DMS153 treated with DMSO at 0.1 percent for 48 hours (cell line): ENCODE measurements around the gene CMYA5.
"Not testable (repeated sequence)": the region's sequence is repeated elsewhere in the genome, so short reads cannot be mapped to it uniquely, and the experiment has no call there.

Source experiments
- DNase-seq: peaks from one replicate; lab custom pipeline; 2025; ENCODE audit not compliant: unreplicated experiment; lab: John Stamatoyannopoulos, UW

The CMYA5 gene

GRCh38 chr5:79689541-79690466 lies at the start of gene CMYA5:
CMYA5 (plus strand) TSS chr5:79689836; CDS start chr5:79689908, 72 bp downstream.
- DNase-seq: no peak

- no peak for DNase-seq
Observed at GRCh38 chr5:79640571-79641055, 49.0 kb upstream of the CMYA5 start.

GRCh38 chr5:79641414-79641813 lies 48.2 kb upstream of the CMYA5 start:
- no peak for DNase-seq

- DNase-seq: no peak
Observed at GRCh38 chr5:79642210-79642609, 47.4 kb upstream of the CMYA5 start.

GRCh38 chr5:79653843-79654242 lies 35.8 kb upstream of the CMYA5 start:
- DNase-seq: no peak

GRCh38 chr5:79663212-79663611 lies 26.4 kb upstream of the CMYA5 start:
- no peak for DNase-seq

- DNase-seq: no peak
Observed at GRCh38 chr5:79666758-79667157, 22.9 kb upstream of the CMYA5 start.

GRCh38 chr5:79672392-79672791 lies 17.2 kb upstream of the CMYA5 start:
- no peak for DNase-seq

- DNase-seq: not testable (repeated sequence)
Observed at GRCh38 chr5:79676354-79676753, 13.3 kb upstream of the CMYA5 start.

GRCh38 chr5:79682102-79682501 lies 7.5 kb upstream of the CMYA5 start:
- DNase-seq: not testable (repeated sequence)

GRCh38 chr5:79684782-79685181 lies 4.9 kb upstream of the CMYA5 start:
- no peak for DNase-seq

- no peak for DNase-seq
Observed at GRCh38 chr5:79685627-79686026, 4.0 kb upstream of the CMYA5 start.

- DNase-seq: no peak
Observed at GRCh38 chr5:79686799-79687198, 2.8 kb upstream of the CMYA5 start.

GRCh38 chr5:79687889-79688288 lies 1.7 kb upstream of the CMYA5 start:
- DNase-seq: no peak

GRCh38 chr5:79691007-79691406 lies 1.4 kb downstream of the CMYA5 start:
- DNase-seq: no peak

- DNase-seq: no peak
Observed at GRCh38 chr5:79692596-79692995, 3.0 kb downstream of the CMYA5 start.

- no peak for DNase-seq
Observed at GRCh38 chr5:79694183-79694582, 4.5 kb downstream of the CMYA5 start.

- DNase-seq: no peak
Observed at GRCh38 chr5:79694652-79695051, 5.0 kb downstream of the CMYA5 start.

GRCh38 chr5:79695526-79695925 lies 5.9 kb downstream of the CMYA5 start:
- DNase-seq: no peak

GRCh38 chr5:79697222-79698170 lies 7.9 kb downstream of the CMYA5 start:
- no peak for DNase-seq

- no peak for DNase-seq
Observed at GRCh38 chr5:79699763-79700400, 10.2 kb downstream of the CMYA5 start.
